Transverse colon (tissue), 4 donors: ENCODE data around the gene GPR162.

ENCODE experiments used
- CTCF ChIP-seq, 5 experiments: fragments of 200-600 bp in 3 of 5; fragments of 450-650 bp in 2 of 5; sonication (generic) in 3 of 5; IDR thresholded peaks; 1 replicate in 2 of 5; 2 replicates in 3 of 5; pipeline ENCODE4 v1.5.1; 2016 to 2017; ENCODE audit warnings: antibody characterized with exemption in 5 of 5, inconsistent platforms in 3 of 5, mild to moderate bottlenecking in 2 of 5, moderate library complexity in 1 of 5
- EP300 ChIP-seq: sonication (generic); formaldehyde crosslinking; IDR thresholded peaks from one replicate; pipeline ENCODE4 v1.6.1; 2017; ENCODE audit warnings: antibody characterized with exemption, low read depth
- POLR2A ChIP-seq: fragments of 450-650 bp; IDR thresholded peaks from one replicate; pipeline ENCODE4 v1.6.1; 2016; ENCODE audit warnings: antibody characterized with exemption, mild to moderate bottlenecking, moderate library complexity
- POLR2AphosphoS5 ChIP-seq, 3 donors: sonication (generic); formaldehyde crosslinking; IDR thresholded peaks; one replicate each; pipeline ENCODE4 v1.6.1; 2016; ENCODE audit warnings: antibody characterized with exemption in 3 of 3

GRCh38 chr12:6799147-6799546, 22.5 kb upstream of the GPR162 start:
- TF ChIP-seq POLR2AphosphoS5 (IDR thresholded peaks at IDR 0.05) (no peak), CTCF (IDR thresholded peaks at IDR 0.05) (no peak), POLR2A (no peak), EP300 (no peak)
